Left forelimb (tissue), 1 donor: ENCODE data around the gene LDLRAD4.

ENCODE experiments used
- DNase-seq: peaks from one replicate; pipeline ENCODE4 v3.0.0-alpha.2; 2018; ENCODE audit warnings: low spot score

LDLRAD4 gene

GRCh38 chr18:13572721-13573120, 354.2 kb downstream of the LDLRAD4 start:
- no peak for DNase-seq

GRCh38 chr18:13573750-13574149, 355.2 kb downstream of the LDLRAD4 start:
- no peak for DNase-seq

GRCh38 chr18:13574355-13574754, 355.8 kb downstream of the LDLRAD4 start:
- DNase-seq: no peak

DNA sequence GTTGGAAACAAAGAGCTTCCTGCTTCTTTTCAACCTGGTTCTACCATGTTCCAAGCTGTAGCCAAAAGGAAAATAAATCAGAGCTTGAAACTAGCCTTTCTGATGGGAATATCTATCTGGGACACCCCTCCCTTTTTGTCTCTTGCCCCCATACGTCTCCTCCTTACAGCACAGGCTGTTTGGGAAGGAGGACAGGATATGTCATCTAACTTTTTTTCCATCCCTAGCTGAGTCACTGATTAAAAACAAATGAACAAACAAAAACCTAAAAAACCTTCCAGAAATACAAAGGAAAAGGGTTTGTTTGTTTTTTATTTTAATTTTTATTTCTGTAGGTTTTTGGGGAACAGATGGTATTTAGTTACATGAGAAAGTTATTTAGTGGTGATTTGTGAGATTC, 356.2 kb downstream of the LDLRAD4 start:
- no peak for DNase-seq

- no peak for DNase-seq
Measured at GRCh38 chr18:13576598-13576997, 358.0 kb downstream of the LDLRAD4 start.

DNA sequence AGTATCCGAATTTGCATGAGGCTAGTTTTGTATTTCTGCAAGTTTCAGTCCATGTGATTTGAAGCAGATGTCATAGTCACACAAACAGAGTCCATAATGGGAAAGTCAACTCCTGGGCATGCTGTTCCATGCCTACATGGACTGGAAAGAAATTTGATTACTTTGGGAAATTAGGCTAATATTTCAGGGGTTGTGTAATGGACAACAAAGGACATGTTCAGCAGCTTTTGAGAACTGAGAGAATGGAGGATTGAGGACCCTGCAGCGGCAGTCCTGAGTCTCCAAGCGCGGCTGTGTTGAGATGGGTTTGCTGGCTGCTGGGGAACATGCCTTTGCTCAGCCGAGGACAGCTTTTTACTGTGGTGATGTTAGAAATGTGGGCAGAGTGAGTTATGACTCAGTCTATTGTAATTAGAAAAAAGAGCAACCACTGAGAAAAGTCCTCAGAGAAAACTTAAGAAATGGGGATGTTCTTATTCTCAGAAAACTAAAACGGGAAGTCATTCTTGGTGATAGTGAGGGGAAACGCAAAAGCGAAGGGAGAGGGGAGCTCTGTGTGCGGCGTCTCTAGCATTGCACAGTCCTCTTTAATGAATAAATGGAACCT, 358.6 kb downstream of the LDLRAD4 start:
- no peak for DNase-seq

DNA sequence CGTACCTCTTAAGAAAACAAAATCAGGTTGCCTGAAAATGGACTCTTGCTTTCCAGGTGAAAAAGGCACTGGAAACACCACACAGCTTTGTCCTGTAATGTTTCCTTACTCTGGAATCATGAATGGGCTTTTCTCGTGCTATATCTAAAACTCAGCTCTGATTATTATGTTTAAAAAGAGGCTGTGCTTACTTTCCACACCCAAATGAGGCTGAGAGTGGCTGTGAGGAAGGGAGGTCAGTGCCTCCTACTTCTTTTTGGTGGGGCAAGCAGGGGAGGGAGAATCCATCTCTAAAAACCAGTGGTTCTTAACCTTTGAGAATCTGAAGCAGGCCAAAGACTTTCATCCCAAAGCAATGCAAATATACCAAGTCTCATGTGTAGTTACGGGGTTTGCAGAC, 359.2 kb downstream of the LDLRAD4 start:
- no peak for DNase-seq

DNA sequence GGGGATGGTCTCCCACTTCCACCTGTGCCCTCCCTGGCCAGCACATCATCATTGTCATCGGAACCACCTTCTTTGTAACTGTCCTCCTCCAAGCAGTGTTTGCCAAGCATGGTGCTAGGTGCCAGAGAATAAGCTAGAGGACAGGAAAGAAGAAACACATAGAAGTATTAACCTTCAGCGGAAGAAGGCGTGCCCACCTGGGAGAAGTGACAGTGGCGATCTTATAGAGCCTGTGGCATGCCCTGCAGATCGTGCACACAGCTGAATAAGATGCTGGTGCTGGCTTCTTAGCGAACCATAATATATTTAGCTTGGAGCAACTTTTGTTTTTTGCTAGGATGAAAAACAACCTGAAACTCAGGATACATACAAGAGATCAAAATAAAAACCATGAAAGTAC, 359.8 kb downstream of the LDLRAD4 start:
- DNase-seq: no peak

DNA sequence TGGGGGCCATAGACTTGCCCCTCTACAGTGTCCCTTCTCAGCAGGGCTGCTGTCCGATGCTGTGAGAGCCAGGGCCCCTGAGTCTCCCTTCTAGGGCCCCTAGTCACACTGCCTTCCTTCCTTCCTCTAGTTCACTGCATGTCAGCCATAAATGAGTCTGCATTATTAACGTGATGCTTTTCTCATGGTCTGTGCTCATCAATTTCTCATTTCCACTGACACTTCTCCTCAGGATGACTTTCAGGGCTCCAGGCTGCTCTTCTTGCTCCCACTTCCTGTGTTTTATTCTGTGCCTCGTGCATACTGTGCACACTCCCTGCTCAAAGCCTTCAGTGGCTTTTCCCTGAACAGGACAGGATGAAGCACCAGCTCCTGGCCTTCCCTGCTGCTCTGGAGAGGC, 361.3 kb downstream of the LDLRAD4 start:
- no peak for DNase-seq

DNA sequence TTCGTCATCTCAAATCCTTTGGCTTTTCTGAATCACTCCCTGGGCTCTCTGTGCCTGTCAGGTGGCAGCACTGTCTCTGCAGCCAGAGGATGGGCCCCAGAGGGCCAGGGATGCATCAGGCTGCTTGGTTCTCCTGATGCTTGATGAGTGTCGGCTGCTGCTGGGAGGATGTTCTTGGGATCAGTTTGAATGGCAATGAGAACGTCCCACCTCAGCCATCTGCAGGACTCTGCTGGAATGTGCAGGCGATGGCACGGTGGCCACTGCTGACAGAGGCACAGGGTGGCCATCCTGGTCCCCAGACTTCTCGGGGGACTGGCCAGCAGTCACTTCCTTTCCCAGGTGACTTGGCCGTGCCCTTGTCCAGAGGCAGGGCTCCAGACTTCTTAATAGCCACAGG, 361.8 kb downstream of the LDLRAD4 start:
- DNase-seq: no peak

GRCh38 chr18:13580991-13581390, 362.4 kb downstream of the LDLRAD4 start:
- DNase-seq: no peak

GRCh38 chr18:13581496-13582177, 363.1 kb downstream of the LDLRAD4 start:
- no peak for DNase-seq

GRCh38 chr18:13582178-13582670, 363.7 kb downstream of the LDLRAD4 start:
- DNase-seq: no peak

DNA sequence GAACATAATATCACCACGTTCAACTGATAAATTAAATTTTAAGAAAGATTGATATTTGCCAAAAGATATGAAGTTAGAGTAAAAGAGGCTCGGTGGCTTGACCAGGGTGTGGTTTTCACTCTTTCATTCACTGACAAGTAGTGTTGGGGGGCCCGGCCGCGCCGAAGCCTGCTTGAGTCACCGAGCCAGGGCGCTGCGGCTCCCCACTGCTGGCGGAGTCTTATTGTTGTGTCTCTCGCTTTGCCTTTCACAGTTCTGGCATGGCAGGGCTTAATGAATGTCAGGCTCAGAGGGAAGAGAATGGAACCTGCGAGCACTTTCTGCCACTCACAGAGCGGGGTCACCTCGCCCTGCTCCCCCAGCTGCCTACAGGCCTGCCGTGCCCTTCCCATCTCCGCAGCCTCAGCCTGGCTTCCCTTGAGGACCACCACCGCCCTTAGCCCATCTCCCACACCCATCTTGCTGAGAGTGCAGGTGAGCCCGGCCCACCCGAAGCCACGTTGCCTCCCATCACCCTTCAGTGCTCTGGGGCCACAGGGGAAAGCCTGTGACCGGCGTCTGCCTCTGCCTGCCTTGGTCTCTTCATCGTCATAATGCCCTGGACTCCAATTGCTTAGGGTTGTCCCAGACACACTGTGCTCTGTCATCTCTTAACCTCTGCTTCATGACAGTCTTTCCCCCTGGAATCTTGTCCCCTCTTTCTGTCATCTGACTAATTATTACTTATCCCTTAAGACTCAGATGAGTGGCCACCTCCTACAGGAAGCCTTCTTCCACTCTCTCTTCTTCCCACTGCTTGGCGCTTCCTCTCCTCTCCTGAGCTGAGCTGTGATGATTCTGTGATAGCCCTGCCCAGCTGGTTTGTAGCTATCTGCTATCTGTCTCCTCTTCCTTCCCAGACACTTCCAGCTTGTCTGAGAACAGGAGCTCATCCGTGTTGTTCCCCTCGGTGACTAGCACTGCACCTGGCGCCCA, 365.3 kb downstream of the LDLRAD4 start:
- DNase-seq: no peak

DNA sequence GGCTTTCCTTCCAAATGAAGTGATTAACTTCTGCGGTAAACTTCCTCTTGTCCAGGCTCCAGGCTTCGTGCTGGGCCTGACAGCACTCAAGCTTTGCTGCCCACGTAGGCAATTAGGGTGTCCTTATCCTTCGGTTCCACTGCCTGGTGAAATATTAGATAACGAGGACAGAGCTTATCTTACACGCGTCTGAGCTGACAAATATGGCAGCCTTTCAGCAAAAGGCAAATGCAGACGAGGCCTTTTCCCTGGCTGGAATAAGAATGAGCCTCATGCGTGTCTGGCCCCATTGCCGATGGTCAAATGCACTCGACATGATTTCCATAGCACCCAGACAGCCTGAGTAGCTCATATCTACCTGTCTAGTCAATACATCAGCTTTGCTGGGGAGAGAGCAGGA, 366.3 kb downstream of the LDLRAD4 start:
- no peak for DNase-seq

DNA sequence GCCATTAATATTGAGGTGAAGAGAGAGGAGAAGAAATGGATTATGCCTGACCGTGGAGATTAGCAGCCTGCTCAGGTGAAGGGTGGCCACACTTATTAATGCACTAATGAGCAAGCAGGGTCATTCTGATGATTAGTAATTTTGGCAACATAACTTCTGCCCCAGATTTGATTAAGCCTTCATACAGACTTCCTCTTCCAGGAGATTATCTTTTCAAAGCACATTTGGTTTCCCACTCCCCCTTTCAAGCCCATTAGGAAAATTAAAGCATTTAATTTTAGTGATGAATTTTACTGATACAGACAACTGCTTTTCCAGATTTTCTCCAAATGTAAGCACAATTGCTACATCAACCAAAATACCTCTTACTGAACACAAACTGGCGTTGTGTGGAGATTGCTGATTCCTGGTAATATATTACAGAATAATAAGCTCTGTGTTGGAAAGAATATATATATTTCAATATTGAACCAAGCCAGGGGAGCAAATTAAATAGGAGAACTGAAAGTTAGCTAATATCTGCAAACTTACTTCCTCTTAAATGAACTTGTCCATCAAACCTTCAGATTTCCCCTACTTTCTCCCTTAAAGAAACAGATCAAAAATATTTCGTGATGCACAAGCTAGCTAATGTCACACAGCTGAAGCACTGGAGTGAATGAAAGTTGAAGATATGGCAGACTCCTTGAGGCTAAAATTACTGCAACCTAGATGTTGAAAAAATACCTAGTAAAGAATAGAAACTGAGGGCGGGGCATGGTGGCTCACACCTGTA, 367.0 kb downstream of the LDLRAD4 start:
- no peak for DNase-seq

GRCh38 chr18:13587001-13587400, 368.4 kb downstream of the LDLRAD4 start:
- no peak for DNase-seq

GRCh38 chr18:13587477-13587876, 368.9 kb downstream of the LDLRAD4 start:
- no peak for DNase-seq

- no peak for DNase-seq
Measured at GRCh38 chr18:13587937-13588336, 369.4 kb downstream of the LDLRAD4 start.

DNA sequence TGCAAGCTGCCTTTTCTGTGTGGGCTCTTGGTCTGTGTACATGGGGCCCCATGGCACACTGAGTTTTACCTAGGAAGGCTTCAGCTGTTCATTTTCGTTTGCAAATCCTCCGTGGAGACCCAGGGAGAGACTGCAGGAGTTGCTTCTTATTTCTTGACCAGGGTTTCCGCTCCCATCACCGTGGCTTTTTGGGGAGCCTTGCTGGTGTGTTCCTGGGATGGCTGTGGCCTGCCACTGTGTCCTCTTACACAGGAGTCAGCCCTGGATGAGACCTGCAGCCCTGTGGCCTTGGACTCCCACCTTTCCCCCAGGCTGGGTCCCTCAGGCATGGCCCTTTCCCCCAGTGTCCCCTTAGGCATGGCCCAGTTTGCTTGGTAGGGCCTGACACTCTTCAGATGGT, 370.8 kb downstream of the LDLRAD4 start:
- DNase-seq: no peak

DNA sequence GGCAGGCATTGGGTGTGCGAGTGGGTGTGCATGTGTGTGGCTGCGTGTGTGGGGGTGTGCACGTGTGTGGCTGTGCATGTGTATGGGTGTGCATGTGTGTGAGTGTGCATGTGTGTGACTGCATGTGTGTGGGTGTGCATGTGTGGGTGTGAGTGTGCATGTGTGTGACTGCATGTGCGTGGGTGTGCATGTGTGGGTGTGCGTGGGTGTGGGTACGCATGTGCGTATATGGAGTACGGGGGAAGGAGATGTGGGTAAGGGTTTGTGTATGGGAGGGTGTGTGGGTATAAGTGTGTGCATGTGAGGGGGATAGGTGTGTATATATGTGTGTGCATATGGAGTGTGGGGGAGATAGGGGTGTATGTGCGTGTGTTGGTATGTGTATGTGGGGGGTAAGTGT, 371.4 kb downstream of the LDLRAD4 start:
- no peak for DNase-seq

DNA sequence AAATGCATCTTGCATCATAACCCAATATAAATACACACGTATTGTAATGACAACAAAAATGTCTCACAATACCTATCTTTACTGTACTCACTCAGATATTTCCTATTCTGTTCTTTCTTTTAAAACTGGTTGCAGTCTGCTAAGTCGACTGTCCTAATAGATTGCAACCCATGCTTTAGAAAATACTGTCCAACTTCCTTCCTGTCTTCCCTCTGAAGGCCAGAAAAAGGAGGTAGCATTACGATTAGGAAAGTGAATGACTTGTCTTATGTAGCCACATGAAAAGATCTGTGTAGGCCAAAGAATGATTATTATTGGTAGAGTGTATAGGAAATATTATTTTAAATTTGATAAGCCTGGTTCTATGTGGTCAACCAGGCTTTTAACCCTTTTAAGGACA, 373.7 kb downstream of the LDLRAD4 start:
- DNase-seq: no peak
